Astrocyte (in vitro differentiated cells and primary cell): ENCODE measurements around the gene HOXD10.

Experiments
- CTCF ChIP-seq: IDR thresholded peaks from 2 replicates; pipeline ENCODE4 v1.5.1; 2011; ENCODE audit warnings: low read depth, mild to moderate bottlenecking, inconsistent platforms, low read length, moderate library complexity; ENCODE audit not compliant: insufficient read depth
- EZH2 ChIP-seq: IDR thresholded peaks from 2 replicates; pipeline ENCODE4 v1.6.1; 2012; ENCODE audit warnings: mild to moderate bottlenecking, low read length, inconsistent platforms; ENCODE audit not compliant: insufficient read depth

GRCh38 chr2:176089843-176090395, 26.7 kb upstream of the HOXD10 start:
- TF ChIP-seq CTCF = no peak
- TF ChIP-seq EZH2 = no peak
